HL-60 (cell line): ENCODE measurements around the gene RAD23A.
"Not testable (repeated sequence)": the region's sequence is repeated elsewhere in the genome, so short reads cannot be mapped to it uniquely, and the experiment has no call there.

Source experiments
- DNase-seq, 2 experiments: peaks; one replicate each; pipeline ENCODE4 v3.0.0-alpha.2; 2010 to 2020; ENCODE audit warnings: low read depth in 1 of 2, low spot score in 1 of 2
- H3K27ac ChIP-seq: fragments of 250-450 bp; sonication (Bioruptor Pico); replicated peaks from 2 replicates; pipeline ENCODE4 v1.5.1; 2020; ENCODE audit warnings: mild to moderate bottlenecking, moderate library complexity
- H3K27me3 ChIP-seq: fragments of 250-450 bp; sonication (Bioruptor Pico); 2 replicates; pipeline ENCODE4 v1.5.1; 2021; ENCODE audit warnings: mild to moderate bottlenecking, moderate library complexity; ENCODE audit not compliant: insufficient read depth, poor library complexity, severe bottlenecking
- H3K4me3 ChIP-seq: replicated peaks from 2 replicates; pipeline ENCODE4 v1.5.1; 2011; ENCODE audit warnings: mild to moderate bottlenecking, control low read depth, low read length; ENCODE audit not compliant: insufficient read depth
- GABPA ChIP-seq: IDR thresholded peaks from 2 replicates; pipeline ENCODE4 v1.6.1; 2012; ENCODE audit warnings: low read depth
- POLR2AphosphoS5 ChIP-seq: IDR thresholded peaks from 2 replicates; pipeline ENCODE4 v1.6.1; 2012; ENCODE audit warnings: low read depth
- SPI1 ChIP-seq: IDR thresholded peaks from 2 replicates; pipeline ENCODE4 v1.6.1; 2012; ENCODE audit warnings: low read depth, mild to moderate bottlenecking, borderline replicate concordance
- TF ChIP-seq, protein P1 (sequence below): IDR thresholded peaks from 2 replicates; pipeline ENCODE4 v1.6.1; 2012; ENCODE audit warnings: low read depth; ENCODE audit not compliant: insufficient replicate concordance
- TF ChIP-seq, protein P2 (sequence below): IDR thresholded peaks from one replicate; pipeline ENCODE4 v1.5.1; 2011; ENCODE audit warnings: low read length, control low read depth, inconsistent platforms; ENCODE audit not compliant: insufficient read depth

The RAD23A gene

DNA sequence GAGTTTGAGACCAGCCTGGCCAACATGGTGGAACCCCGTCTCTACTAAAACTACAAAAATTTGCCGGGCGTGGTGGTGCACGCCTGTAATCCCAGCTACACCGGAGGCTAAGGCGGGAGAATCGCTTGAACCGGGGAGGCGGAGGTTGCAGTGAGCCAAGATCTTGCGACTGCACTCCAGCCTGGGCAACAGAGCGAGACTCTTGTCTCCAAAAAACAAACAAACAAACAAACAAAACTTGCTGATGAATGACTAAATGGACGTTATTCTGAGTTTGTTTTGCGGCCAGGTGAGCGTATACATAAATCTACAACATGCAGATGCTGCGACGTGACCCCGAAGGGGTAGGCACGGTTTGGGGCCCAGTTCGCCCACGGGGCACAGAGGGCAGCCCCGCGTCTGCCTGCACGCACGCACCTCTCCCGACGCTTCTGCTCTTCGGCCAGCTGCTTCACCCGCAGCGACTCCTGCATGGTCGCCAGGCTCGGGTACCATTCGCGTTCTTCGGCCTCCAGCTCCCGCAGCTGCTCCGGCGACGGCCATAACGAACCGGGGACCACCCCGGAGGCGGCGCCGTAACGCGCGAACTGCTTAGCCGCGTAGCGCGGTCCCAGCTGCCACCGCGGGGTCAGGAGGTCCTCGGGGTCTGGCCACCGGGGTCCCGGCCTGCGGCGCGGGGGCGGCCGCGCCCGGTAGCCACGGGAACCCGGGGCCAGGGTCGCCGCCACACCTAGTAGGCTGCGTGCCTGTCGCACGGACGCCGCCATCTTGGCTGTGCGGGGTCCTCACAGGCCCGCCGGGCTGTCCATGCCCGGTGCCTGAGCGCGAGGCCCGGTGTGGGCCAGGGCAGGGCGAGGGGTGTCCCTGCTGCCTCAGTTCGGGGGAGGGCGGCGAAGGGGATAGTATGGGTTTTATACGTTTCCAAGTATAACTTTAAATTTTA is 11.1 kb downstream of the RAD23A start, which contains the start of gene GADD45GIP1:
TSS of gene GADD45GIP1 (minus strand) at position 778 of the 943 bp plus-strand sequence. CDS start at position 767, 11 bp downstream.
- Histone ChIP-seq H3K4me3 (peak within 1 kb of the TSS; percentile 89), H3K27ac (peak within 1 kb of the TSS; percentile 86), H3K27me3 (no peaks in the 10 kb centered on the region)
- TF ChIP-seq, protein P1, sequence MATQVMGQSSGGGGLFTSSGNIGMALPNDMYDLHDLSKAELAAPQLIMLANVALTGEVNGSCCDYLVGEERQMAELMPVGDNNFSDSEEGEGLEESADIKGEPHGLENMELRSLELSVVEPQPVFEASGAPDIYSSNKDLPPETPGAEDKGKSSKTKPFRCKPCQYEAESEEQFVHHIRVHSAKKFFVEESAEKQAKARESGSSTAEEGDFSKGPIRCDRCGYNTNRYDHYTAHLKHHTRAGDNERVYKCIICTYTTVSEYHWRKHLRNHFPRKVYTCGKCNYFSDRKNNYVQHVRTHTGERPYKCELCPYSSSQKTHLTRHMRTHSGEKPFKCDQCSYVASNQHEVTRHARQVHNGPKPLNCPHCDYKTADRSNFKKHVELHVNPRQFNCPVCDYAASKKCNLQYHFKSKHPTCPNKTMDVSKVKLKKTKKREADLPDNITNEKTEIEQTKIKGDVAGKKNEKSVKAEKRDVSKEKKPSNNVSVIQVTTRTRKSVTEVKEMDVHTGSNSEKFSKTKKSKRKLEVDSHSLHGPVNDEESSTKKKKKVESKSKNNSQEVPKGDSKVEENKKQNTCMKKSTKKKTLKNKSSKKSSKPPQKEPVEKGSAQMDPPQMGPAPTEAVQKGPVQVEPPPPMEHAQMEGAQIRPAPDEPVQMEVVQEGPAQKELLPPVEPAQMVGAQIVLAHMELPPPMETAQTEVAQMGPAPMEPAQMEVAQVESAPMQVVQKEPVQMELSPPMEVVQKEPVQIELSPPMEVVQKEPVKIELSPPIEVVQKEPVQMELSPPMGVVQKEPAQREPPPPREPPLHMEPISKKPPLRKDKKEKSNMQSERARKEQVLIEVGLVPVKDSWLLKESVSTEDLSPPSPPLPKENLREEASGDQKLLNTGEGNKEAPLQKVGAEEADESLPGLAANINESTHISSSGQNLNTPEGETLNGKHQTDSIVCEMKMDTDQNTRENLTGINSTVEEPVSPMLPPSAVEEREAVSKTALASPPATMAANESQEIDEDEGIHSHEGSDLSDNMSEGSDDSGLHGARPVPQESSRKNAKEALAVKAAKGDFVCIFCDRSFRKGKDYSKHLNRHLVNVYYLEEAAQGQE, result peak; percentile 72
- TF ChIP-seq SPI1 (no peak), POLR2AphosphoS5 (peak; percentile 90), GABPA (no peak)
- TF ChIP-seq, protein P2, sequence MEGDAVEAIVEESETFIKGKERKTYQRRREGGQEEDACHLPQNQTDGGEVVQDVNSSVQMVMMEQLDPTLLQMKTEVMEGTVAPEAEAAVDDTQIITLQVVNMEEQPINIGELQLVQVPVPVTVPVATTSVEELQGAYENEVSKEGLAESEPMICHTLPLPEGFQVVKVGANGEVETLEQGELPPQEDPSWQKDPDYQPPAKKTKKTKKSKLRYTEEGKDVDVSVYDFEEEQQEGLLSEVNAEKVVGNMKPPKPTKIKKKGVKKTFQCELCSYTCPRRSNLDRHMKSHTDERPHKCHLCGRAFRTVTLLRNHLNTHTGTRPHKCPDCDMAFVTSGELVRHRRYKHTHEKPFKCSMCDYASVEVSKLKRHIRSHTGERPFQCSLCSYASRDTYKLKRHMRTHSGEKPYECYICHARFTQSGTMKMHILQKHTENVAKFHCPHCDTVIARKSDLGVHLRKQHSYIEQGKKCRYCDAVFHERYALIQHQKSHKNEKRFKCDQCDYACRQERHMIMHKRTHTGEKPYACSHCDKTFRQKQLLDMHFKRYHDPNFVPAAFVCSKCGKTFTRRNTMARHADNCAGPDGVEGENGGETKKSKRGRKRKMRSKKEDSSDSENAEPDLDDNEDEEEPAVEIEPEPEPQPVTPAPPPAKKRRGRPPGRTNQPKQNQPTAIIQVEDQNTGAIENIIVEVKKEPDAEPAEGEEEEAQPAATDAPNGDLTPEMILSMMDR, result no peak
- peak in 1 of 2 experiments; percentile 86 for DNase-seq

DNA sequence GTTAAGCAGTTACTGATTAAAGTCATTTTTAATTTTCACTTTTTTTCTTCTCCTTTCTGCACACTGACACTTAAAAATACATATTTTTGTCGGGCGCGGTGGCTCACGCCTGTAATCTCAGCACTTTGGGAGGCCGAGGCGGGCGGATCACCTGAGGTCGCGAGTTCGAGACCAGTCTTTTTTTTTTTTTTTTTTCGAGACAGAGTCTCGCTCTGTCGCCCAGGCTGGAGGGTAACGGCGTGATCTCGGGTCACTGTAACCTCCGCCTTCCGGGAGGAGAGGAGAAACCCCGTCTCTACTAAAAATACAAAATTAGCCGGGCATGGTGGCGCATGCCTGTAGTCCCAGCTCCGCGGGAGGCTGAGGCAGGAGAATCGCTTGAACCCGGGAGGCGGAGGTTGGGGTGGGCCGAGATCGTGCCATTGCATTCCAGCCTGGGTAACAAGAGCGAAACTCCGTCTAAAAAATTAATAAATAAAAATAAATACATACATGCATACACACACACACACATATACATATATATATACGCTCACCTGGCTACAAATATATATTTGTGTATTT is 11.8 kb downstream of the RAD23A start:
- Histone ChIP-seq H3K27ac (peak overlapping the region; percentile 86), H3K4me3 (peak overlapping the region; percentile 89)
- H3K27me3 ChIP-seq, DNase-seq: not testable (repeated sequence)

DNA sequence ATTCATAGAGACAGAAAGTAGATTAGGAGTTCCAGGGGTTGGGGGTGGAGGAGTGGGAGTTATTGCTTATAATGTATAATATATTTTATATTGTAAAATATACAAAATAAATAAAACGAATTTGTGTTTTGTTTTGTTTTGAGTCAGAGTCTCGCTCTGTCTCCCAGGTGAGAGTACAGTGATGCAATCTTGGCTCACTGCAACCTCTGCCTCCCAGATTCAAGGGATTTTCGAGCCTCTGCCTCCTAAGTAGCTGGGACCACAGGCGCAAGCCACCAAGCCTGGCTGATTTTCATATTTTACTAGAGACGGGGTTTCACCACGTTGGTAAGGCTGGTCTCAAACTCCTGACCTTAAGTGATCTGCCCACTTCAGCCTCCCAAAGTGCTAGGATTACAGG is 13.8 kb downstream of the RAD23A start:
- Histone ChIP-seq H3K4me3 (no peak overlapping the region), H3K27ac (no peak overlapping the region), H3K27me3 (no peaks in the 10 kb centered on the region)
- TF ChIP-seq, protein P1, result no peak
- TF ChIP-seq SPI1, result no peak
- TF ChIP-seq, protein P2, result no peak
- no peak for DNase-seq

DNA sequence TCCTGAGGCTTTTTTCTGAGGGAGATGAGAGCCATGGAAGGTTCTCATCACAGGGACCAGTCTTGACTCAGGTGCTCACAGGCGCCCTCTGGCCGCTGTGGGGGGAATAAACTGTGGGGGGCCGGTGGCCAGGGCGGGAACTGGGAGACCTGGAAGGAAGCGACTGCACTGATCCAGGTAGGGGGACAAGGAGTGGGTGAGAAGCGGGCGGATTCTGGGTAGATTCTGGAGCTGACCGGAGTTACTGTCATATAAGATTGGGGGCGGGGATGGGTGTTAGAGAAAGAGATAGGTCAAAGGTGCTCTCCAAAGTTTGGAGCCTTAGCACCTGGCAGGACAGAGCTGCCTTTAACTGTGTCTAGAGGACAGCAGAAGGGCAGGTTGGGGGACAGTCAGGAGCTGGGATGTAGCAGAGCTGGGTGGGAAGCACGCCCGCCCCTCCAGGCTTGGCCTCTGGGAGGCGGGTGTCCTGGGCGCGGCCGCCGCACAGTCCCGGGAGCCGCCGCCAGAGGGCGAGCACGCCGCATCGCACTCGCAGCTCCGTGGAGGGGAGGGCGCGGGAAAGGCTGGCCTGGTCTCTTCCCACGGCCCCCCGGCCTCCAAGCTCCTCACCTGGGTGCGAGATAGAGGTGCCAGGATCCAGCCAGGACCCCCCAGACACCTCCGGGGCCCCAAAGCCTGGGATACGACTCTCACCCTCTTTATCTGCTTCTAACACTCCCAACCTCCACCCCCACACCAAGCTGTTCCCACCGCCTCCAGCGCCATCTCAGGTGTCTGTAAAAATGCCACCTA is 19.6 kb downstream of the RAD23A start:
- Histone ChIP-seq H3K27ac (peak overlapping the region; percentile 46), H3K27me3 (no peaks in the 10 kb centered on the region), H3K4me3 (peak overlapping the region; percentile 35)
- DNase-seq, result peak in 1 of 2 experiments; percentile 87
- TF ChIP-seq, protein P2, result peak; percentile 77
- TF ChIP-seq GABPA, result no peak
- TF ChIP-seq SPI1, result peak; percentile 10; the same call in 1 of the 2 replicates
- peak; percentile 24; the same call in 1 of the 2 replicates for TF ChIP-seq POLR2AphosphoS5
- TF ChIP-seq, protein P1, result no peak
